ENCODE measurements around the gene ETS1. TPM values are rescaled to one million over a fixed set of nuclear protein-coding genes. Genes with fewer than 3 reads are reported as not detected.

The ETS1 gene
- polyA plus RNA-seq, 1 donor, result 75.5 TPM

GRCh38 chr11:128595221-128595620 is 7.9 kb upstream of the ETS1 start:
- DNase-seq, result no peak

- no peak for DNase-seq
These were observed 6.9 kb upstream of the ETS1 start for GRCh38 chr11:128594226-128594625.

- no peak for DNase-seq
These were observed 5.9 kb upstream of the ETS1 start for GRCh38 chr11:128593281-128593680.

- DNase-seq, result no peak
These were observed 5.1 kb upstream of the ETS1 start for GRCh38 chr11:128592454-128592853.

GRCh38 chr11:128590587-128590986 is 3.2 kb upstream of the ETS1 start:
- no peak for DNase-seq

GRCh38 chr11:128589998-128590397 is 2.6 kb upstream of the ETS1 start:
- no peak for DNase-seq

- DNase-seq, result no peak
These were observed 735 bp upstream of the ETS1 start for GRCh38 chr11:128588093-128588492.

- no peak for DNase-seq
These were observed 669 bp downstream of the ETS1 start for GRCh38 chr11:128586689-128587088.

GRCh38 chr11:128585498-128586238 is 1.7 kb downstream of the ETS1 start:
- no peak for DNase-seq

GRCh38 chr11:128584253-128584652 is 3.1 kb downstream of the ETS1 start:
- DNase-seq, result no peak

- no peak for DNase-seq
These were observed 4.6 kb downstream of the ETS1 start for GRCh38 chr11:128582496-128583366.

- DNase-seq, result no peak
These were observed 5.6 kb downstream of the ETS1 start for GRCh38 chr11:128581561-128582272.

- DNase-seq, result no peak
These were observed 6.7 kb downstream of the ETS1 start for GRCh38 chr11:128580612-128581011.

GRCh38 chr11:128579798-128580504 is 7.4 kb downstream of the ETS1 start:
- no peak for DNase-seq

- no peak for DNase-seq
These were observed 10.8 kb downstream of the ETS1 start for GRCh38 chr11:128576555-128576954.

- DNase-seq, result peak; percentile 74
These were observed 11.4 kb downstream of the ETS1 start for GRCh38 chr11:128575961-128576350.

- DNase-seq, result no peak
These were observed 12.0 kb downstream of the ETS1 start for GRCh38 chr11:128575174-128575960.

- no peak for DNase-seq
These were observed 12.8 kb downstream of the ETS1 start for GRCh38 chr11:128574576-128575011.

- no peak for DNase-seq
These were observed 13.7 kb downstream of the ETS1 start for GRCh38 chr11:128573638-128574037.

GRCh38 chr11:128572965-128573364 is 14.4 kb downstream of the ETS1 start:
- DNase-seq, result no peak

- DNase-seq, result no peak
These were observed 16.7 kb downstream of the ETS1 start for GRCh38 chr11:128570632-128571031.

Measured in left kidney (tissue), 2 donors.